ENCODE measurements around the gene ARPC2.

The ARPC2 gene

DNA sequence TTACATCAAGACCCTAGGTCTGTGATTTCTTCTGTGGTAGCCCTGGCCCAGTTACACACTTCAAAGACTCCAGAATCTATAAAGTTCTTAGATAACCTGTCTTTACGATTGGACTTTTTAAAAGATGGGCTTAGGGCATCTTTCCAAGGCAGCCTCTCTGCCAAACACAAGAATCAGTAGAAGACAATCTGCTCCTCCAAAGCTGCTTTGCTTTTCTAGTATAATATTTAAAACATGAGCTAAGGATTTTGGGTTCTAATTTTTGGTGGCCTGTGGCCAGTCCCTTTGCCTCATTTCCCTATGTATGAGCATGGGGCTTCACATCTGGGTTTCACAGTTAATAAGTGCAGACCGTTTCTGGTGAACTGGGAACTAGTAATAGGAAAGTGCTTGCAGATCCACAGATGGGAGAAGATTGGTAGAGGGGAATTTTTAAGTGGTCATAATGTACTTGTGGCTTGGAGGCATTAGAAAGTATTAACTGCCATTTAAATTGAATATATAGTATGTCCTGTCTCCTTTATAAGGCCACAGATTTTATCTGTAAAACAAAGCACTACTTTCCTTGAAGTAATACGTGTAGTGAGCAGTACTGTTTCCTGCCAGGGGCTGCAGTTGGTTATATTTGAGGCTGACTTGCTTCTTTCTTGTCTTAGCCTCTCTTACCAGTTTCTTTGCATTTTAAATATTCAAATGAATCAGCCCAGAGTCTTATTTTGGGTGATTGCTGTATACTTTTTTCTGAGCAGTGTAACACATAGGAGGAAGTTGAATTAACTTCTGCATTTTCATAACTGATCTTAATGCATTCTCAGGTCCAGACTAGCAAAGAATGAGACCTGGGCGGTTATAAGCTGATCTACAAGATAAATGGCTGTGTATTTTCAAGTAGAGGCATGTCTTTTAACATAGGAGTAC, 1.5 kb downstream of the ARPC2 start:
- no peak overlapping the region for H3K27ac ChIP-seq
- H3K36me3 ChIP-seq = peaks cover 6% of the 10 kb centered on the region
- DNase-seq = no peak
- H3K4me3 ChIP-seq (ENCODE audit: low read depth, low read length) = peak overlapping the region; percentile 76
- TF ChIP-seq, protein P1, sequence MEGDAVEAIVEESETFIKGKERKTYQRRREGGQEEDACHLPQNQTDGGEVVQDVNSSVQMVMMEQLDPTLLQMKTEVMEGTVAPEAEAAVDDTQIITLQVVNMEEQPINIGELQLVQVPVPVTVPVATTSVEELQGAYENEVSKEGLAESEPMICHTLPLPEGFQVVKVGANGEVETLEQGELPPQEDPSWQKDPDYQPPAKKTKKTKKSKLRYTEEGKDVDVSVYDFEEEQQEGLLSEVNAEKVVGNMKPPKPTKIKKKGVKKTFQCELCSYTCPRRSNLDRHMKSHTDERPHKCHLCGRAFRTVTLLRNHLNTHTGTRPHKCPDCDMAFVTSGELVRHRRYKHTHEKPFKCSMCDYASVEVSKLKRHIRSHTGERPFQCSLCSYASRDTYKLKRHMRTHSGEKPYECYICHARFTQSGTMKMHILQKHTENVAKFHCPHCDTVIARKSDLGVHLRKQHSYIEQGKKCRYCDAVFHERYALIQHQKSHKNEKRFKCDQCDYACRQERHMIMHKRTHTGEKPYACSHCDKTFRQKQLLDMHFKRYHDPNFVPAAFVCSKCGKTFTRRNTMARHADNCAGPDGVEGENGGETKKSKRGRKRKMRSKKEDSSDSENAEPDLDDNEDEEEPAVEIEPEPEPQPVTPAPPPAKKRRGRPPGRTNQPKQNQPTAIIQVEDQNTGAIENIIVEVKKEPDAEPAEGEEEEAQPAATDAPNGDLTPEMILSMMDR (IDR thresholded peaks at IDR 0.05; ENCODE audit: low read depth, low read length) = no peak
- no peaks in the 10 kb centered on the region for H3K27me3 ChIP-seq (ENCODE audit: insufficient read depth, low read depth, severe bottlenecking)
- H3K9me3 ChIP-seq (ENCODE audit: severe bottlenecking) = no peaks in the 10 kb centered on the region

DNA sequence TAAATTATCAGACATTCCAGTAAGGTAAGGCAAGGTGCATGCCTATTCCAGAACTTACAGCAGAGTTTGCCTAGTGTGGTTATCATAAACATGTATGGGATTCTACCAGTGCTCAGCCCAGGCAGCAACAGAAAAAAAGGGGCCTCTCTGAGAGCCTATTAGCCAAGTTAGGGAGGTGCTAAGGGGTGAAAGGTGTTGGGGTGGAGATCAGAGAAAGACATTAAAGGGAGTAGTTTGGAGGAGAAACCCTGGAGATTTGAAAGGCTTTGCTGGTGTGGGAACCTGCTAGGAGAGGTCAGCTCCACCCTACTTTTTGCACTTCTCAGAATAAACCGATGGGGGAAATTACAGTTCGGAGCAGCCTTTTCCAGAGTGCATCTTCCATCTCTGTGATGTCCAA, 2.9 kb downstream of the ARPC2 start:
- Histone ChIP-seq H3K27ac (no peak overlapping the region), H3K27me3 (ENCODE audit: insufficient read depth, low read depth, severe bottlenecking) (no peaks in the 10 kb centered on the region), H3K36me3 (peaks cover 18% of the 10 kb centered on the region), H3K9me3 (ENCODE audit: severe bottlenecking) (no peaks in the 10 kb centered on the region), H3K4me3 (ENCODE audit: low read depth, low read length) (no peak overlapping the region)
- DNase-seq = no peak
- TF ChIP-seq, protein P1 (IDR thresholded peaks at IDR 0.05; ENCODE audit: low read depth, low read length) = no peak

DNA sequence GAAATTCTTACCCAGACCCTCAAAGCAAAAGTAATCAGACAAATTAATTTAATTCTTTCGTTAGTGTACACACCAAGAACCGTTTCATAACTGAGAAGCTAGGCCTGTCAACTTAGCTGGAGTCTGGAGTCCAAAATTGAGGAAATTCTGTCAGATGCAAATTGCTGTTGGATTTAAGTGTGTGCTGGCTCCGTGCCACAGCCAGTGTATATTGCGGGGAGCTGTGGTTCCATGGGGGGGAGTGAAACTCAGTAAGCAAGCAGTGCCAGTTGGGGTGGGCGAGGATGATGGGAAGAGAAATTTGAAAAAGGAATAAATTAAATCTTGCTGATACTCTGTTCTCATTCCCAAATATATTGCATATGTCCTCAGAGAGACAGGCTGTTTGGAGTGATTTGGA, 4.0 kb downstream of the ARPC2 start:
- no peak overlapping the region for H3K27ac ChIP-seq
- H3K9me3 ChIP-seq (ENCODE audit: severe bottlenecking) = no peaks in the 10 kb centered on the region
- no peak overlapping the region for H3K4me3 ChIP-seq (ENCODE audit: low read depth, low read length)
- no peak for DNase-seq
- H3K36me3 ChIP-seq = peaks cover 26% of the 10 kb centered on the region
- no peaks in the 10 kb centered on the region for H3K27me3 ChIP-seq (ENCODE audit: insufficient read depth, low read depth, severe bottlenecking)
- TF ChIP-seq, protein P1 (IDR thresholded peaks at IDR 0.05; ENCODE audit: low read depth, low read length) = no peak

DNA sequence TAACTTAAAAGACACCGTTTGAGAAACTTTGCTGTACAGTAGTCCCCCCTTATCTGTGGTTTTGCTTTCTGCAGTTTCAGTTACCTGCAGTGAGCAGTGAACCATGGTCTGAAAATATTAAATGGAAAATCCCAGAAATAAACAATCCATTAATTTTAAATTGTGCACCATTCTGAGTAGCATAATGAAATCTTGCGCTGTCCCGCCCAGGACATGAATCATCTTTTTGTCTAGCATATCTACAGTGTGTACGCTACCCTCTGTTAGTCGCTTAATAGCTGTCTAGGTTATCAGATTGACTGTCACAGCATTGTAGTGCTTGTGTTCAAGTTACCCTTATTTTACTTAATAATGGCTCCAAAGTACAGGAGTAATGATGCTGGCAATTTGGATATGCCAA, 6.1 kb downstream of the ARPC2 start:
- peaks cover 35% of the 10 kb centered on the region for H3K36me3 ChIP-seq
- no peak for DNase-seq
- no peaks in the 10 kb centered on the region for H3K27me3 ChIP-seq (ENCODE audit: insufficient read depth, low read depth, severe bottlenecking)
- no peak overlapping the region for H3K27ac ChIP-seq
- no peak overlapping the region for H3K4me3 ChIP-seq (ENCODE audit: low read depth, low read length)
- TF ChIP-seq, protein P1 (IDR thresholded peaks at IDR 0.05; ENCODE audit: low read depth, low read length) = no peak
- no peaks in the 10 kb centered on the region for H3K9me3 ChIP-seq (ENCODE audit: severe bottlenecking)

DNA sequence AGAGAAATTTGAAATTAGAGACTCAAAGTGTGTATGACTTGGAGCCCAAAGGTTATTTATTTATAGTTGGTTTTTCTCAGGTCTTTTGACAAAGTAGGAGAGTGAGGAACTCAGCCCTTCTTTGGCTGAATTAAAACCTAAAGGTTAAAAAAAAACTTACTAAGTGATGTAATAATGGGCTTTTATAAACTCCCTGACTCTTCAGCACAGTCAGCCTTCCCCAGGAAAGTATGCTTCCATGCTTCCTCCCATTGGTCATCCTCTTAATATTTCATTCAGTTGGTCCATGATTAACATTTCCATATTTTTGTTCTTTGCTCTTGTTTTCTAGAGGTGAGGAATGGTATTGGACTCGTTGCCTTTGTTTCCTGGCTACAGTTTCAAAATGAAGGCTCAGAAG, 7.2 kb downstream of the ARPC2 start:
- no peak overlapping the region for H3K27ac ChIP-seq
- no peak overlapping the region for H3K4me3 ChIP-seq (ENCODE audit: low read depth, low read length)
- H3K27me3 ChIP-seq (ENCODE audit: insufficient read depth, low read depth, severe bottlenecking) = no peaks in the 10 kb centered on the region
- H3K36me3 ChIP-seq = peaks cover 43% of the 10 kb centered on the region
- no peaks in the 10 kb centered on the region for H3K9me3 ChIP-seq (ENCODE audit: severe bottlenecking)
- TF ChIP-seq, protein P1 (IDR thresholded peaks at IDR 0.05; ENCODE audit: low read depth, low read length) = no peak
- no peak for DNase-seq
